Thyroid gland (tissue), 4 donors: Measurements from ENCODE around the gene CHRM5. TPM values are rescaled to one million over a fixed set of nuclear protein-coding genes. Genes with fewer than 3 reads are reported as not detected.

Experiments used
- total RNA-seq, 4 donors: library from RNA; depleted of rRNA; stranded (reverse); fragments of >200 nt; gene quantifications; one replicate each; pipeline ENCODE4 v1.2.3, GENCODE V29; 2016

The CHRM5 gene
- total RNA-seq, 4 donors from 2014 or later = not detected

Other genes with a start within 250 kb of the CHRM5 start
- 10 to 100 TPM in 2 of 4 donors, 1 to 10 TPM in 2; 7.7 to 12.9 (median 10.1) TPM for gene AVEN, start 70.7 kb downstream of the CHRM5 start, total RNA-seq
- 10 to 100 TPM; 40.9 to 54.3 (median 50.5) TPM for gene EMC7, start 133.4 kb downstream of the CHRM5 start, total RNA-seq
- gene PGBD4, start 133.6 kb downstream of the CHRM5 start, total RNA-seq = 1 to 10 TPM; 1.0 to 1.3 (median 1.2) TPM
- 10 to 100 TPM; 39.8 to 66.6 (median 50.5) TPM for gene KATNBL1, start 241.6 kb downstream of the CHRM5 start, total RNA-seq